GM21367 (cell line): ENCODE data around the gene ZNF22.
"Not testable (repeated sequence)": the region's sequence is repeated elsewhere in the genome, so short reads cannot be mapped to it uniquely, and the experiment has no call there.

ENCODE experiments used
- ATAC-seq: cut with Tn5 transposase; IDR thresholded peaks from one replicate; pipeline ENCODE4 v1.9.1; 2021; ENCODE audit not compliant: unreplicated experiment

The ZNF22 gene

GRCh38 chr10:45004661-45005060 lies 3.9 kb downstream of the ZNF22 start:
- ATAC-seq, result no peak

GRCh38 chr10:45005284-45005683 lies 4.6 kb downstream of the ZNF22 start:
- ATAC-seq, result no peak

GRCh38 chr10:45006276-45007030 lies 5.7 kb downstream of the ZNF22 start:
- ATAC-seq, result no peak

GRCh38 chr10:45008524-45009161 lies 7.9 kb downstream of the ZNF22 start:
- peak; percentile 94 for ATAC-seq

- ATAC-seq, result not testable (repeated sequence)
Measured at GRCh38 chr10:45014557-45014956, 13.8 kb downstream of the ZNF22 start.

GRCh38 chr10:45015590-45015989 lies 14.9 kb downstream of the ZNF22 start:
- ATAC-seq, result no peak

- no peak for ATAC-seq
Measured at GRCh38 chr10:45023426-45023825, 22.7 kb downstream of the ZNF22 start.

- ATAC-seq, result no peak
Measured at GRCh38 chr10:45034301-45034700, 33.6 kb downstream of the ZNF22 start.

- ATAC-seq, result no peak
Measured at GRCh38 chr10:45035673-45036072, 35.0 kb downstream of the ZNF22 start.

- no peak for ATAC-seq
Measured at GRCh38 chr10:45040921-45041542, 40.3 kb downstream of the ZNF22 start.

GRCh38 chr10:45044290-45044689 lies 43.6 kb downstream of the ZNF22 start:
- no peak for ATAC-seq

- ATAC-seq, result no peak
Measured at GRCh38 chr10:45050551-45051235, 50.0 kb downstream of the ZNF22 start.

GRCh38 chr10:45052700-45053099 lies 52.0 kb downstream of the ZNF22 start:
- no peak for ATAC-seq

GRCh38 chr10:45053569-45054100 lies 52.9 kb downstream of the ZNF22 start:
- no peak for ATAC-seq
